ENCODE measurements around the gene INKA2. TPM values are rescaled to one million over a fixed set of nuclear protein-coding genes. Genes with fewer than 3 reads are reported as not detected.
"Not testable (repeated sequence)": the region's sequence is repeated elsewhere in the genome, so short reads cannot be mapped to it uniquely, and the experiment has no call there.

Gene INKA2
- total and polyA plus RNA-seq, 2 experiments from 2014 or later: 3.7 to 8.4 TPM

GRCh38 chr1:111743679-111744101, 4.5 kb upstream of the INKA2 start (continued):
- TF ChIP-seq CTCF (conservative IDR thresholded peaks at IDR 0.05; ENCODE audit: low read depth in 2 of 2) (no peak), EZH2phosphoT487 (IDR thresholded peaks at IDR 0.05; ENCODE audit: unreplicated experiment) (no peak), REST (IDR thresholded peaks at IDR 0.05; ENCODE audit: unreplicated experiment) (no peak), NANOG (IDR thresholded peaks at IDR 0.05; ENCODE audit: borderline replicate concordance) (no peak)

GRCh38 chr1:111742938-111743549, 3.8 kb upstream of the INKA2 start:
- no peak overlapping the region for H3K4me3 Mint-ChIP-seq
- H3K4me1 Mint-ChIP-seq: peaks cover 6% of the 10 kb centered on the region; the same call in 2 of the 3 replicates
- peaks cover 18% of the 10 kb centered on the region for H3K27me3 ChIP-seq (ENCODE audit: insufficient read depth)
- ATAC-seq: no peak
- no peaks in the 10 kb centered on the region for H3K36me3 ChIP-seq (ENCODE audit: insufficient read depth)
- H3K9me3 Mint-ChIP-seq: no peaks in the 10 kb centered on the region; the same call in 1 of the 3 replicates
- no peaks in the 10 kb centered on the region for H4K20me1 ChIP-seq (replicated peaks; ENCODE audit: insufficient read depth)
- no peak overlapping the region for H3K4me3 ChIP-seq
- H3K4me1 ChIP-seq (ENCODE audit: insufficient read depth): peaks cover 6% of the 10 kb centered on the region; the same call in 1 of the 2 replicates
- H3K27ac Mint-ChIP-seq: no peak overlapping the region
- no peak overlapping the region for H2AFZ ChIP-seq
- no peak for DNase-seq (ENCODE audit: low spot score)
- H3K27me3 Mint-ChIP-seq (ENCODE audit: insufficient read depth, low read depth, poor library complexity): peaks cover 17% of the 10 kb centered on the region
- H3K27ac ChIP-seq (ENCODE audit: low read depth): no peak overlapping the region
- no peaks in the 10 kb centered on the region for H3K79me2 ChIP-seq (replicated peaks; ENCODE audit: insufficient read depth)
- H3K4me2 ChIP-seq: no peak overlapping the region
- no peaks in the 10 kb centered on the region for H3K9me2 ChIP-seq (ENCODE audit: insufficient read depth)
- H3K36me3 Mint-ChIP-seq (ENCODE audit: low read depth): peaks cover under 1% of the 10 kb centered on the region; the same call in 1 of the 3 replicates
- peaks cover 11% of the 10 kb centered on the region for H3F3A ChIP-seq (replicated peaks; ENCODE audit: low read depth)
- peak in 1 of 2 experiments; percentile 16; a peak in 1 of 4 replicates for TF ChIP-seq CTCF (conservative IDR thresholded peaks at IDR 0.05; ENCODE audit: low read depth in 2 of 2)
- no peak for TF ChIP-seq REST (IDR thresholded peaks at IDR 0.05; ENCODE audit: unreplicated experiment)
- no peak for TF ChIP-seq ZNF114 (CRISPR knock-in tag; IDR thresholded peaks at IDR 0.05)

- H3K4me1 Mint-ChIP-seq; H3K27ac Mint-ChIP-seq; ATAC-seq; H3K36me3 ChIP-seq (ENCODE audit: insufficient read depth); H2AFZ ChIP-seq; H3K4me3 Mint-ChIP-seq; H3K9me3 Mint-ChIP-seq; H4K20me1 ChIP-seq (replicated peaks; ENCODE audit: insufficient read depth); H3K4me2 ChIP-seq; H3K79me2 ChIP-seq (replicated peaks; ENCODE audit: insufficient read depth); H3K27ac ChIP-seq (ENCODE audit: low read depth); DNase-seq (ENCODE audit: low spot score); H3K36me3 Mint-ChIP-seq (ENCODE audit: low read depth); H3K4me3 ChIP-seq; H3K9me2 ChIP-seq (ENCODE audit: insufficient read depth): not testable (repeated sequence)
- Histone ChIP-seq H3K4me1 (ENCODE audit: insufficient read depth) (peaks cover 12% of the 10 kb centered on the region), H3F3A (replicated peaks; ENCODE audit: low read depth) (peaks cover 17% of the 10 kb centered on the region), H3K27me3 (ENCODE audit: insufficient read depth) (peaks cover 18% of the 10 kb centered on the region)
- H3K27me3 Mint-ChIP-seq (ENCODE audit: insufficient read depth, low read depth, poor library complexity): peaks cover 19% of the 10 kb centered on the region
Observed at GRCh38 chr1:111742292-111742691, 3.1 kb upstream of the INKA2 start.
